WI38 (cell line): ENCODE measurements around the gene APLP1.
A peak's percentile ranks its signal among the peaks of the same experiment; 100 is the strongest.
"Not testable (repeated sequence)": the region's sequence is repeated elsewhere in the genome, so short reads cannot be mapped to it uniquely, and the experiment has no call there.

Experiments
- H3K4me3 ChIP-seq: 2 replicates; pipeline ENCODE4 v1.5.1; 2011; ENCODE audit warnings: low read depth, mild to moderate bottlenecking, control low read depth, low read length
- CTCF ChIP-seq: IDR thresholded peaks from 2 replicates; pipeline ENCODE4 v1.5.1; 2012; ENCODE audit warnings: low read depth, mild to moderate bottlenecking, control low read depth, low read length

APLP1 gene

GRCh38 chr19:35863018-35863417 is 5.4 kb upstream of the APLP1 start:
- no peak for TF ChIP-seq CTCF

GRCh38 chr19:35868823-35869326 is 501 bp downstream of the APLP1 start:
- TF ChIP-seq CTCF: no peak
- H3K4me3 ChIP-seq: peak overlapping the region; percentile 48

More at GRCh38 chr19:35863018-35863417, 5.4 kb upstream of the APLP1 start:
- H3K4me3 ChIP-seq: no peak overlapping the region

- H3K4me3 ChIP-seq: no peak overlapping the region
- TF ChIP-seq CTCF: no peak
These were observed 1.2 kb downstream of the APLP1 start for GRCh38 chr19:35869327-35870123.

DNA sequence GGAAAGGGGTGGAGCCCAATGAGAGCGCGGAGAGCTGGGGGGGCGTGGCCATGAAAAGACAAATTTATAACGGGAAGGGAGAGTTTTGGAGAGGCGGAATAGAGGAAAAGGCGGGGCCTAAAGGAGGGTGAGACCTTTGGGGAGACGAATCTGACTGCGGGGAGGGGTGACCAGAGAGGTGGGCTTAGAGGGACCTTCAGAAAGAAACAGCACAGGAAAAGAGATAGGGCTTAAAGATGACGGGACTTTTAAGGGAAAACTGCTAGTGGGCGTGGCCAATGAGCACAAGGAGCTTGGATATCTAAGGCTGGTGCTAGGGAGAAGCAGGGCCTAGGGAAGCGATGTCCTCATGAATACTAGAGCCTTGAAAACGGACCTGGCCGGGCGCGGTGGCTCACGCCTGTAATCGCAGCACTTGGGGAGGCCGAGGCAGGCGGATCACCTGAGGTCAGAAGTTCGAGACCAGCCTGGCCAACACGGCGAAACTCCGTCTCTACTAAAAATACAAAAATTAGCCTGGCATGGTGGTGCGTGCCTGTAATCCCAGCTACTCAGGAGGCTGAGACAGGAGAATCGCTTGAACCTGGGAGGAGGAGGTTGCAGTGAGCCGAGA is 1.9 kb downstream of the APLP1 start:
- not testable (repeated sequence) for H3K4me3 ChIP-seq

- no peak overlapping the region for H3K4me3 ChIP-seq
- no peak for TF ChIP-seq CTCF
These were observed 2.4 kb downstream of the APLP1 start for GRCh38 chr19:35870798-35871197.

DNA sequence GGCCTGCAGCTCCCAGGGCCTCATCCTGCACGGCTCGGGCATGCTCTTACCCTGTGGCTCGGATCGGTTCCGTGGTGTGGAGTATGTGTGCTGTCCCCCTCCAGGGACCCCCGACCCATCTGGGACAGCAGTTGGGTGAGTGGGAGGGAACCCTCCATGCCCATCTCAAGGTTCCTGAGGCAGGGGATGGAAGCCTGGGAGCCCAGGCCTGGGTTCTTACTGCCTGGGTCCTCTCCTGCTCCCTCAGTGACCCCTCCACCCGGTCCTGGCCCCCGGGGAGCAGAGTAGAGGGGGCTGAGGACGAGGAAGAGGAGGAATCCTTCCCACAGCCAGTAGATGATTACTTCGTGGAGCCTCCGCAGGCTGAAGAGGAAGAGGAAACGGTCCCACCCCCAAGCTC is 3.2 kb downstream of the APLP1 start:
- H3K4me3 ChIP-seq: no peak overlapping the region
- no peak for TF ChIP-seq CTCF

GRCh38 chr19:35872180-35872579 is 3.8 kb downstream of the APLP1 start:
- TF ChIP-seq CTCF: no peak
- no peak overlapping the region for H3K4me3 ChIP-seq
